HepG2 (cell line): Measurements from ENCODE around the gene GGA1.

Experiments
- BCL3 ChIP-seq: sonication (generic); formaldehyde crosslinking; IDR thresholded peaks from 2 replicates; pipeline ENCODE4 v1.5.1; 2020; ENCODE audit warnings: mild to moderate bottlenecking, missing genetic modification reagents, moderate library complexity
- FOXK2 ChIP-seq: fragments of 450-650 bp; IDR thresholded peaks from 2 replicates; pipeline ENCODE4 v1.6.1; 2016
- FOXP4 ChIP-seq: sonication (generic); formaldehyde crosslinking; IDR thresholded peaks from 2 replicates; pipeline ENCODE4 v1.4.0; 2020; ENCODE audit warnings: missing genetic modification reagents
- MAX ChIP-seq: IDR thresholded peaks from 2 replicates; pipeline ENCODE4 v1.6.1; 2012; ENCODE audit warnings: inconsistent platforms
- NFIC ChIP-seq: IDR thresholded peaks from 2 replicates; pipeline ENCODE4 v1.6.1; 2012; ENCODE audit warnings: mild to moderate bottlenecking, low read length, inconsistent platforms
- POGZ ChIP-seq: sonication (generic); formaldehyde crosslinking; IDR thresholded peaks from 2 replicates; pipeline ENCODE4 v1.4.0; 2020; ENCODE audit warnings: mild to moderate bottlenecking, missing genetic modification reagents
- ZNF10 ChIP-seq: sonication (generic); formaldehyde crosslinking; IDR thresholded peaks from 2 replicates; pipeline ENCODE4 v1.4.0; 2020; ENCODE audit warnings: mild to moderate bottlenecking, low read depth, missing genetic modification reagents, borderline replicate concordance
- TF ChIP-seq, protein P1 (sequence below): sonication (generic); formaldehyde crosslinking; IDR thresholded peaks from 2 replicates; pipeline ENCODE4 v1.9.0; 2021; ENCODE audit warnings: missing genetic modification reagents, borderline replicate concordance

- TF ChIP-seq FOXP4 (CRISPR knock-in tag): no peak
- TF ChIP-seq ZNF10 (CRISPR knock-in tag): no peak
- no peak for TF ChIP-seq POGZ (CRISPR knock-in tag)
- TF ChIP-seq MAX: no peak
- TF ChIP-seq NFIC: no peak
- no peak for TF ChIP-seq BCL3 (CRISPR knock-in tag)
- TF ChIP-seq, protein P1, sequence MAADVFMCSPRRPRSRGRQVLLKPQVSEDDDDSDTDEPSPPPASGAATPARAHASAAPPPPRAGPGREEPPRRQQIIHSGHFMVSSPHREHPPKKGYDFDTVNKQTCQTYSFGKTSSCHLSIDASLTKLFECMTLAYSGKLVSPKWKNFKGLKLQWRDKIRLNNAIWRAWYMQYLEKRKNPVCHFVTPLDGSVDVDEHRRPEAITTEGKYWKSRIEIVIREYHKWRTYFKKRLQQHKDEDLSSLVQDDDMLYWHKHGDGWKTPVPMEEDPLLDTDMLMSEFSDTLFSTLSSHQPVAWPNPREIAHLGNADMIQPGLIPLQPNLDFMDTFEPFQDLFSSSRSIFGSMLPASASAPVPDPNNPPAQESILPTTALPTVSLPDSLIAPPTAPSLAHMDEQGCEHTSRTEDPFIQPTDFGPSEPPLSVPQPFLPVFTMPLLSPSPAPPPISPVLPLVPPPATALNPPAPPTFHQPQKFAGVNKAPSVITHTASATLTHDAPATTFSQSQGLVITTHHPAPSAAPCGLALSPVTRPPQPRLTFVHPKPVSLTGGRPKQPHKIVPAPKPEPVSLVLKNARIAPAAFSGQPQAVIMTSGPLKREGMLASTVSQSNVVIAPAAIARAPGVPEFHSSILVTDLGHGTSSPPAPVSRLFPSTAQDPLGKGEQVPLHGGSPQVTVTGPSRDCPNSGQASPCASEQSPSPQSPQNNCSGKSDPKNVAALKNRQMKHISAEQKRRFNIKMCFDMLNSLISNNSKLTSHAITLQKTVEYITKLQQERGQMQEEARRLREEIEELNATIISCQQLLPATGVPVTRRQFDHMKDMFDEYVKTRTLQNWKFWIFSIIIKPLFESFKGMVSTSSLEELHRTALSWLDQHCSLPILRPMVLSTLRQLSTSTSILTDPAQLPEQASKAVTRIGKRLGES (CRISPR knock-in tag): no peak
- no peak for TF ChIP-seq FOXK2
Observed at GRCh38 chr22:37636949-37637273, 28.3 kb downstream of the GGA1 start.
